GM12801 (cell line): Measurements from ENCODE around the gene CFAP100.

Experiments used
- TF ChIP-seq, protein P1 (sequence below): IDR thresholded peaks from one replicate; pipeline ENCODE4 v1.5.1; 2011; ENCODE audit warnings: control low read depth; ENCODE audit not compliant: insufficient read length; ENCODE audit errors: extremely low read depth

CFAP100 gene

DNA sequence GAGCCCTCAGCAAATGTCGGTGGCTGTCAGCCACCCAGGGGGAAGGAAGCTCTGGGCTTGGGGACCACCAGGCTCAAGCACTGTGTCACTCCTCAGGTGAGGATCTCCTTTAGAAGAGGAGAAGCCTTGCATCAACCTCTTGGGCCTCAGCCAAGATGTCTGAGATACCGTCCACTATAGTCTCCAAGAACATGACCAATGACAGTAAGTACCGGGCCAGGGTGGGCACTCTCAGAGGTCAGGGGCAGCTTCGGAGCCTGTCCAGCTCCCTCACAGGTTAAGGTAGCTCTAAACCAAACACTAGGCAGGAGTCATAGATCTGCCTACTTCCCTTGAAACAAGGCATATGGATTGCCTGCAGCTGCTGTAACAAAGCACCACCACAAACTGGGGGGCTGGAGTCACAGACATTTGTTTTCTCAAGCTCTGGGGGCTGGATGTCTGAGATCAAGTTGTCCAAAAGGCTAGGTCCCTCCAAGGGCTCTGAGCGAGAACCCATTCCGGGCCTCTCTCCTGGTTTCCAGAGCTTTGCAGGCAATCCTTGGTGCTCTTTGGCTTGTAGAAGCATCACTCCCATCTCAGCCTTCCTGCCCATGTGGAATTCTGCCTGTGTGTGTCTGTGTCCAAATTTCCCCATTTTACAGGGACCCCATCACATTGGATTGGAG, 1.3 kb downstream of the CFAP100 start:
- TF ChIP-seq, protein P1, sequence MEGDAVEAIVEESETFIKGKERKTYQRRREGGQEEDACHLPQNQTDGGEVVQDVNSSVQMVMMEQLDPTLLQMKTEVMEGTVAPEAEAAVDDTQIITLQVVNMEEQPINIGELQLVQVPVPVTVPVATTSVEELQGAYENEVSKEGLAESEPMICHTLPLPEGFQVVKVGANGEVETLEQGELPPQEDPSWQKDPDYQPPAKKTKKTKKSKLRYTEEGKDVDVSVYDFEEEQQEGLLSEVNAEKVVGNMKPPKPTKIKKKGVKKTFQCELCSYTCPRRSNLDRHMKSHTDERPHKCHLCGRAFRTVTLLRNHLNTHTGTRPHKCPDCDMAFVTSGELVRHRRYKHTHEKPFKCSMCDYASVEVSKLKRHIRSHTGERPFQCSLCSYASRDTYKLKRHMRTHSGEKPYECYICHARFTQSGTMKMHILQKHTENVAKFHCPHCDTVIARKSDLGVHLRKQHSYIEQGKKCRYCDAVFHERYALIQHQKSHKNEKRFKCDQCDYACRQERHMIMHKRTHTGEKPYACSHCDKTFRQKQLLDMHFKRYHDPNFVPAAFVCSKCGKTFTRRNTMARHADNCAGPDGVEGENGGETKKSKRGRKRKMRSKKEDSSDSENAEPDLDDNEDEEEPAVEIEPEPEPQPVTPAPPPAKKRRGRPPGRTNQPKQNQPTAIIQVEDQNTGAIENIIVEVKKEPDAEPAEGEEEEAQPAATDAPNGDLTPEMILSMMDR: no peak

DNA sequence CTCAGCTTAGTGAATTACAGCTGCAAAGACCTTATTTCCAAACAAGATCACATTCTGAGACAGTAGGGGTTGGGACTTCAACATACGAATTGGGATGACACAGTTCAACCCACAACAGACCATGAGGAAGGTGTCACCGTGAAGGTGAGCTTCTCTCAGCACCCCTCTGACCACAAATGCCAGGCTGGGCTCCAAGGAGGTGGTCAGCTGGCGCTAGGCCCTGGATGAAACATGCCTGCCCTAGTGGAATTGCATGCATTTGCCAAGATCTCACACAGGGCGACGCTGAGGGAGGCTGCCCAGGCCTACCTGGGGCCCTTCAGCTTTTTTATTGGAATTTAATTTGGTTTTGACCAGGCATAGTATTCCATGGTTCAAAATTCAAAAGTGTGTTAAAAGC, 1.8 kb downstream of the CFAP100 start:
- TF ChIP-seq, protein P1: no peak

DNA sequence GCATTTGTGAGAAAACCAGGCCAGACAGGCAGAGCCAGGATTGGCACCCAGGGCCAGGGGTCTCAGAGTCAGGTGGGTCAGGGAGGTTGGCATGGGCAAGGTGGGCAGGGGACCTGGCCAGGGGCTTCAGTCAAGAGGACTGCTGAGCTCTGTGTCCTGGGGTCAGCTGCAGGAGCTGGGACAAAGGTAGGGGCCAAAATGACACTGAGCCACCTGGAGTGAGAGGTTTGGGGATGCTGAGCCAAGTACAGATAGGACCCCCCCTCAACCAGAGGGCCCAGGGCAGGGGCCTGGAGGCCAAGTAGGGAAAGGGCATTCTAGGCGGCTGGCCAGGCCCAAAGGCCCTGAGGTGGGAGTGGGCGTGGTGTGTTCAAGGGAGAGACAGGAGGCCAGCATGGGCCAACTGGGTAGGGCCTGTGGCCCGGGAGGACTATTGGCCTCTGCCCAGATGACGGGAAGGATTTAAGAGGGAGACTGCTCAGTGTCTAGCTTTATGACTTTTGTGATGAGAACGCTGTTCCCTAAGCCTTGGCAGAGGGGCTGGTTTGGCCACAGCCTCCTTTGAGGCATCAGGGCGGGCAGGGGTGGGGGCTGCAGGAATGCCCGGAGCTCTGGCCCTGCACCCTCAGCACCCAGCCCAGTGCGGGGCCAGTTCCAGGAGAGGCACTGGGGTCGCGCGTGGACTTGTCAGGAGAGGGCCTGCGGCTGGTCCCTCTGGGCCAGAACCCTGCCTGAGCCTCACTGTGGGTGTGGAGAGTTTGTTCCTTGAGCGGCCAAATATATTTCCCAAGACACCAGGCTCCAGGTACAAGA, 3.1 kb downstream of the CFAP100 start:
- TF ChIP-seq, protein P1: no peak

DNA sequence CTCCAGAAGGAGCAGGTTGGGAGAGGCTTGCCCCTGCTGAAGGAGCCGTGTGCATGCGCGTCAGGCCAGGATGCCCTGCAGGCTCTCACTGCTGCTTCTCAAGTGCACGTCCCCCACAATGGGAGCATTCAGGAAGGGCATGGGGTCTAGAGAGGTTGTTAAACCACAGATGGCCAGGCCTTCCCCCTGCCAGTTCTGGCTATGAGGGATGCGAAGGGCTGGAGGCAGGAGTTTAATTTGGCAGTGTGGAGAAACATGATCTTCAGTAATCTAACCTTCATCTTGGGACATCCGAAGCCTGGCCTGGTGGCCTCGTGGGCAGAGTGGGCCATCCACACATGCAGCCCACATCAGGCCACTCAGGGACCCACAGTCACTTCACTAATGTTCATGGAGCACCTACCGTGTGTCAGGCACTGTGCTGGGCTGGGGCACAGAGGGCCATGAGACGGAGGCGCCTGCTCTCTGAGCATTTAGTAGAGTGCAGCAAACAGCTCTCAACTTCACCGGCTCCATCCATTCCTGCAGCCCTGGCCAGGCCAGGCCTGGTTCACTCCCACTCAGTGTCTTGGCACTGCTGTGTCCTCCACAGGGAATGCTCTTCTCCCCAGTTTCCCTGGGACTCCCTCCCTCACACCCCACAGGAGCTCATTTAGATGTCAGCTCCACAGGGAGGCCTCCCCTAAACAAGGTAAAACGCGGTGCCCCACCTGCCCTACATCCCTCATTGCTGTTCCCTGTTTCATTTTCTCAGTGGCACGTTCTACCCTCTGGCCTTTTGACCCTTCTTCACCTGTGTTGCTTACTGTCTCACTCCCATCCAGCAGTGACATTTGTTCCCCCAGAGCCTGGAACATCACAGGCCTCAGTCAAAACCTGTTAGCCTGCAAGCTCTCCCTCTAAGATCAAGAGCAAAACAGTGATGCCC, 4.0 kb downstream of the CFAP100 start:
- TF ChIP-seq, protein P1: no peak

DNA sequence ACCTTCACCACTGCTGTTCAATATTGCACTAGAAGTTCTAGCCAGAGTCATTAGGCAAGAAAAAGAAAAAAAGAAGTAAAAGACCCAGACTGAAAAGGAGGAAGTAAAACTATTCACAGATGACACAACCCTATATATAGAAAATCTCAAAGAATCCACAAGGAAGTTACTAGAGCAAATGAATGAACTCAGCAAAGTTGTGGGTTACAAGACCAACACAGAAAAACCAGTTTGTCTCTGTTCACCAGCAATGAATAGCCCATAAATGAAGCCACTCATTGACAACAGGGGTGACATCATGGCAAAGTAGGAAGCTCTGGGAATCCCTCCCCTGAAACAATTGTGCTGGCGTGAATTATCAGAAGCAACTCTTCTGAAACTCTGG, 4.6 kb downstream of the CFAP100 start:
- TF ChIP-seq, protein P1: no peak

DNA sequence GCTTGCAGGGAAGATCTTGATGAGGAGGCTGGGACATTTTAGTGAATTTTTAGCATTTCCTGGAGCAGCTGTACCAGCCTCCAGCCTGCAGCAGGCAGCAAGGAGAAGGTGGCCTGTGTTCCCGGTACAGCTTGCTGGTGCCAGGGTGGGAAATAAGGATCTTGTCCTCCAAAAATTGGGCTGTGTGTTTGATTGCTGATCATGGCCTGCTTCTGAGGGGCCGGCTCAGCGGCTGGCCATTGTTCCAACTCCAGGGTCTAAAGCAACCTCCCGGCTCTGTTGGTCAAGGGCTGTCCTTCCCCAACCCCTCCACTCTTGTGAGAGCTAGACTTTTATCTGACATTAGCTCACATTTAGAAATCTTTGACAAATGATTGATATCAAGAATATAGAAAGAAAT, 5.0 kb downstream of the CFAP100 start:
- TF ChIP-seq, protein P1: no peak

DNA sequence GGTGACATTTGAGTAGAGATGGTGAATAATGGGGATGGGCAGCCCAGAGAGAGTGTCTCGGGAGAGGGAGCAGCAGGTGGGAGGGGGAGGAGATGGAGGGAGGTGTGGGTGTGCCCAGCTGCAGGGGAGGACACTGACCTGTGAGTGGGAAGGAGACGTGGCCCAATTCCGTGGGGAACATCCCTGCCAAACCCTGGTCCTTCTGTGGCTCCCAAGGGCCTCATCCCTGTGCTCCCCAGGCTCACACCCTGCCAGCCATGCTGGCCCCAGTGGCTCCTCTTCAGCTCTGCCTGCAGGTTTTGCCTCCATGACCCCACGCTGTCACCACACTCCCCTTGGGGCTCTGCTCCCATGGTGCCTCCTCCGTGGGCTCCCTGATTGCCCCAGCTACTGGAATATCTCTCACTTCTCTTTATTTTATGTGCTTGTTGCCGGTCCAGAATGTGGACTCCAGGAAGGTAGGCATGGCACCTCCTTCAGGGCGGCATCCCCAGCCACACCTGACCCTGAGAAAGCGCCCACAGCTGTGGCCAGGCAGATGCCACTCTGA, 7.0 kb downstream of the CFAP100 start:
- TF ChIP-seq, protein P1: no peak
